GM19395 (cell line): ENCODE measurements around the gene SMAD1.
"Not testable (repeated sequence)": the region's sequence is repeated elsewhere in the genome, so short reads cannot be mapped to it uniquely, and the experiment has no call there.

ENCODE experiments used
- ATAC-seq: cut with Tn5 transposase; IDR thresholded peaks from one replicate; pipeline ENCODE4 v1.9.1; 2021; ENCODE audit warnings: mild to moderate bottlenecking, moderate library complexity; ENCODE audit not compliant: unreplicated experiment

Gene SMAD1

DNA sequence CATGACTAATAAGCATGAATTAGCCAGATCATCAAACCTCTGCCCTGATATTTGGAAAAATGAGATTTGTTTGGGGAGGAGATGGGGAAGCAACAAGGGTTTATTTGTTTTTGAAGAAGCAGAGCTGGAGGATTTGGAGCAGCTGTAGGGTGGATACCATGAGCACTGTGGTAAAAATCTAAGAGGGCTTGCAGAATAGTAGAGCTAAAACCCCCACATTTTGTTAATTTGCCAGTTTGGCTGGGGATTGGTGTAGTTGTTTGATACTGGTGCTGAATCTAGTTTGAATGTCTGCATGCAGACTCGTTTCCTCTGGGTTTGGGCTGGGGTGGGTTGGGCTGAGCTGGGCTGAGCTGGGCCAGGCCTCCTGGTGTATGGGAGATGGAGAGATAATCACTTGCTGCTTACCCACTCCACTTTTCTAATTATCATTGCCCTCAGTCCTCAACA, 43.7 kb downstream of the SMAD1 start:
- no peak for ATAC-seq

DNA sequence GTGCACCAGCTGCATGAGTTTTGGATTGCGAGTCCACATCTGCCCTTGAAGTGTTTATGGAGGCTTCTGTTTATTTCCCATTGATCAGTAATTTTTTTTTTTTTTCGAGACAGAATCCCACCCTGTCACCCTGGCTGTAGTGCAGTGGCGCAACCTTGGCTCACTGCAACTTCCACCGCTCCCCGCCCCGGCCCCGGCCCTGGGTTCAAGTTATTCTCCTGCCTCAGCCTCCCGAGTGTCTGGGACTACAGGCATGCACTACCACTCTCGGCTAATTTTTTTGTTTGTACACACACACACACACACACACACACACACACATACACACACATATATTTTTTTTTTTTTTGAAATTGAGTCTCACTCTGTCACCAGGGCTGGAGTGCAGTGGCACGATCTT, 46.1 kb downstream of the SMAD1 start:
- ATAC-seq = no peak

DNA sequence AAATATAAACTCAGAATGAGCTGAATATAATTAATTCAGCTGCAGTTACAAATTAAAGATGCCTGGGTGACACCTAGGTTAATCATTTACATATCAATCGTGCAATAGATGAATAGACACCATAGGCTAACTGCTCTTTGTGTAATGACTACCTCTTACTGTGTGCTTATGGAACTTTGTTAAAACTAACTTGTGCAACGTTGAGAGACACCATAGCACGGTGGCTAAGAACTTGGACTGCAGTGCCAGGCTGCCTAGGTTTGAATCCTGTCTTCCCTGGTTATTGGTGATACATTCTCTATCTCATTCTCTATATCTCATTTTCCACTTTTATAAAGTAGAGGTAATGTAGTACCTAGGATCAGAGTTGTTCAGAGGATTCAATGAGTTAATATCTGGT, 46.9 kb downstream of the SMAD1 start:
- ATAC-seq = no peak

GRCh38 chr4:145530189-145530588, 48.5 kb downstream of the SMAD1 start:
- peak; percentile 68 for ATAC-seq

DNA sequence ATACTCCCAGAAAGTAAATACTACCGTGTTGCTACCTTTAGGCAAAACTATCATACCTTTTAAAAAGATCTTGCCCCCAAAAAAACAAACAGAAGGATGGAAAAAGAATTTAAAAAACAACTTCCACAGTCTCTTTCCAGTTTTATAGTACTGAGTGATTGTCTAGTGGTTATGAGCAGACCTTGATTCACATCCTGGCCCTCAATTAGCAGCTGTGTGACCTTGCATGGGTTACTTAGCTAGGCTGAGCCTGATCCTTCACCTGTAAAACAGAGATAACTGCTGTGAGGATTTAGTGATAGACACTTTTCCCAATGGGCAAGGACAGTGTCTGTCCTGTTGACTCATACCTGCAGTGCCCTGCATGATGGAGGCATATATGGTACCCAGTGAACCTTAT, 49.0 kb downstream of the SMAD1 start:
- no peak for ATAC-seq

DNA sequence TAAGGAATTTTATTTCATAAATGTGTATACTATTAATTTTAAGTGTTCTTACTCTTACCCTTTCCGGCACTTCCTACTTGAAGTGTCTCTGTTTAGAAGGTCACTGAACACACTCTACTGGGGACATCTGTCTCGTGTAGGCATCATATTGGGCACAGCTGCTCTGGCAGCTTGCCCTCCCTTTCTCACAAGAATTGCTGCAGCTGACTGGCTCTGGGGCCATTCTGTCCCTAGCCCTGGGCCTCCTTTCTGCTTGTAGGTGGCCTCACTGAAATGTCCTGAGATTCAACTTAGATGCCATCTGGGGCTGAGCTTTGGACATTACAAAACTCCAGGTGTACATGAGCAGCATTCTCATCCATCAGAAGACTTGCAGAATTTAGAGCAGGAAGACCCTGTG, 49.6 kb downstream of the SMAD1 start:
- no peak for ATAC-seq

DNA sequence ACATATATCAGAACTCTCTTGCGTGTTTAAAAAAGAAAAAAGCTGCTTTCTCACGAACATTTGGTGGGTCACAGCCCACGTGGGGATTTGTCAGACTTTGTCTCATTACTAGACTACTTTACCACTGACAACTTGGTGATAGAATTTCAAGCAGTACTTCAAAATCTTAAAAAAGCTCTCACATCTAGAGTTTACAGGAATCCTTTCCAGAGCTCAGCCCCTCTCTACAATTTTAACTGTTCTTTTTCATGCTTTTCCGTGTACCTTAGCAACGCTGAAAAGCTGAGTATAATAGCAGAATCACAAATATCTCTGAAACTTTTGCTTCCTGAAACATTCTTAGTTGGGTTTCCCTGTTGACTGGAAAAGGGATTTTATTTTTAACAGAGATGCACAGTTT, 50.2 kb downstream of the SMAD1 start:
- ATAC-seq = no peak

- no peak for ATAC-seq
These were observed 51.3 kb downstream of the SMAD1 start for GRCh38 chr4:145533001-145533400.

- ATAC-seq = not testable (repeated sequence)
These were observed 51.8 kb downstream of the SMAD1 start for GRCh38 chr4:145533415-145533814.

- no peak for ATAC-seq
These were observed 52.3 kb downstream of the SMAD1 start for GRCh38 chr4:145533961-145534360.

- ATAC-seq = no peak
These were observed 53.5 kb downstream of the SMAD1 start for GRCh38 chr4:145535202-145535601.

GRCh38 chr4:145536044-145536443, 54.4 kb downstream of the SMAD1 start:
- no peak for ATAC-seq

DNA sequence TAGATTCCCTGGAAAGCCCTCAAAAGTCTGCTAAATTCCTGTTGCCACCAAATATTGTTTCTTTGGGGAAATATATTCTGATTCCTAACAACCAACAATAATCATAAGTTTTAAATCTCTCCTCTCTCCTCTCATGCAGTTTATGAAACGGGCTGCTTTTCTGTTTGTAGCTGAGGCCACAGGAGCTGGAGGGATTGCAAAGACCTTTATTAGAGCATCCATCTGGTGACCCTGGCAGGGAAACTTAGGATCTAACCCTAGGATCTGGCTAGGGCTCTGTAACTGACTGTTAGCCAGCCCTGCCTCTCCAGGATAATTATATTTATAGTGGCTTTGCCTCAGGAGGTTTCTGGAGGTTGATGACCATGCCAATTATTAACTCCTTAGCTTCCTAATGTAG, 56.9 kb downstream of the SMAD1 start:
- no peak for ATAC-seq

DNA sequence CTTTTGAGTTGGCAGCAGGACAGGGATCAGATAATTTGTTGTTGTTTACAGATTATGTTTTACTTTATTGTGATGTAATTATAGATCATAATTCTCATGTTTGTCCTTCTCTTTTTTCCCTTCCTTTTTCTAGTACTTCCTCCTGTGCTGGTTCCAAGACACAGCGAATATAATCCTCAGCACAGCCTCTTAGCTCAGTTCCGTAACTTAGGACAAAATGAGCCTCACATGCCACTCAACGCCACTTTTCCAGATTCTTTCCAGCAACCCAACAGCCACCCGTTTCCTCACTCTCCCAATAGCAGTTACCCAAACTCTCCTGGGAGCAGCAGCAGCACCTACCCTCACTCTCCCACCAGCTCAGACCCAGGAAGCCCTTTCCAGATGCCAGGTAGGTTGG, 58.0 kb downstream of the SMAD1 start:
- ATAC-seq = no peak

DNA sequence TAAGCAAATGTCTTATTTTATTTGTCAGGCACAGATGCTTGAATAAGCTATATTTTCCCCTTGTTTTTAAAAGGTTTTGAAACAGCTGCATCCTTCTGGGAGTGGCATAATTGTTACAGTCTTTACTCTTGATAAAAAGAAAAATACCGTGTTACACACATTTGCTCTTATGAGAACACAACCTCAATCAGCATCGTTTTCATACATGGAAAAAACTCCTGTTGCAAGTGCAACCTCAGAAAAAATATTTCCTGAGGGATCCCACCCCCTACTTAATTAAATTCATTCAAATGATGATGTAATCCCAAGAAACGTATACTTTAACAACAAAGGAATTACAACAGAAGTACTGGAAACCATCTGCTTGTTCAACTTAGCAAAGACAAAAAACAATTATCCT, 58.6 kb downstream of the SMAD1 start:
- ATAC-seq = no peak

- no peak for ATAC-seq
These were observed 59.7 kb downstream of the SMAD1 start for GRCh38 chr4:145541346-145541745.

GRCh38 chr4:145545031-145545430, 63.4 kb downstream of the SMAD1 start:
- ATAC-seq = no peak

DNA sequence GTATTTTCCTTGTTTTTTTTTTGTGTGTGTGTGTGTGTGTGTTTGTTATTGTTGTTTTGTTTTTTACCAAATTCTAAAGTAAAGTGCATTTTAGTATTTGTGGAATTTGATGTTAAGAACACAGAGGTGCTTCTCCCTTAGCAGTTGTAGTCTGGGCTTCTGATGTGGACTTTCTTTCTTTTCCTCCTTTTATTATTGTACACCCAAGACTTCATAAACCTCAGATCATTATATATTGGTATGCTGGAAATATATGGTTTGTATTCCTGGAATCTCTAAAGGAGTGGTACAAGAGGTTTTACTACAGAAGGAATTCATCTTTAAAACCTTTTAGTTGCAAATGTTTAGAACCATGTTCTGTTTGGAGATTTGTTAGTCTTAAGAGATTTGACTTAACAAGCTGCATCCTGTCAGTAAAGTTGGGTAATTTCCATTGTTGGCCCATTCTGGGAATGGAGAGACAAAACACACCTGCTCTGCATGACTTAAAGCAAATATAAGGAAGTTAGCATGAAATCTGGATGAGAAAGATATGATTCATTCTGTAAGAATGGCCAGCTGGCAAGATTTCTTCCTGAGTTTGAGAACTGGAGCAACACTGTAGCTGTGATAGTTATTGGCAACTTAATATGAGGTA, 64.0 kb downstream of the SMAD1 start:
- no peak for ATAC-seq

DNA sequence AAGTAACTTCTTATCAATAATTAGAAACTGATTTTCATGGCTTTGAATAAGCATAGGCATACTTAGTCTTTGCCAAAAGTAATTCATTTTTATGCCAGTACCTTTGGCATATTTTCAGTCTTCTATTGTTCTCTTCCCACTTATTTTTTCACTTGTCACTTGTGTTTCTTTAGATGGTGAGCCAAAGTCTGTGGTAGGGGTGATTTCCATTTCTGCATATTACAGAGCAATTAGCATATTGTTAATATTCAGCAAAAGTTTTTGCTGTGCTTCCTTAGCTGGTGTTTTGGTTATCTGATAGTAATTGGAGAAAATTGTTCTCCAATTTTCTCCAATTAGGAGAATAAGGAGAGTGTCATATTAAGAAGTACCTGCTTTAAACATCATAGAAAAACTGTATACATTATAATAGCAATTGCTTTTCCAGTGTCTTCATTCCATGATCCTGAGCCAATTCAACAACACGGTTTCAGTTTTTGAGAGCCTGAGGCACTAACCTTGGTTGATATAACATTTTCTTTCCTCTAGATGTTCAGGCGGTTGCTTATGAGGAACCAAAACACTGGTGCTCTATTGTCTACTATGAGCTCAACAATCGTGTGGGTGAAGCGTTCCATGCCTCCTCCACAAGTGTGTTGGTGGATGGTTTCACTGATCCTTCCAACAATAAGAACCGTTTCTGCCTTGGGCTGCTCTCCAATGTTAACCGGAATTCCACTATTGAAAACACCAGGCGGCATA, 64.7 kb downstream of the SMAD1 start:
- ATAC-seq = no peak

DNA sequence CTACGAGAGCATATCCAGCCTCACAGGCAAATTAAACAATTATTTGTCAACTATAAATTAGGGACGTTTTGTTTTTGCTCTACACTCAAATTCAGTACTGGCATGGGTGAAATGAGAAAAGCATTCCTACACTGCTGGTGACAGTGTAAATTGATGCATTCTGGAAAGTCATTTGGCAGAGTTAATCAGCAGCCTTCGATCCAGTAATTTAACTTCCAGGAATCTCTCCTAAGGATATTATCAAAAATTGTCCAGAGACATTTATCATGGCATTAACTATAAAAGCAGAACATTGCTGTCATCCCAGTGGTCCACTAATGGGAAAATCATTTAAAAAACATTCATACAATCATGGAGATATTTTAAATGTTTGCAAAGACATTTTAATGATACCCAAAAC, 70.0 kb downstream of the SMAD1 start:
- ATAC-seq = no peak

GRCh38 chr4:145552181-145552822, 70.6 kb downstream of the SMAD1 start:
- ATAC-seq = peak; percentile 89

DNA sequence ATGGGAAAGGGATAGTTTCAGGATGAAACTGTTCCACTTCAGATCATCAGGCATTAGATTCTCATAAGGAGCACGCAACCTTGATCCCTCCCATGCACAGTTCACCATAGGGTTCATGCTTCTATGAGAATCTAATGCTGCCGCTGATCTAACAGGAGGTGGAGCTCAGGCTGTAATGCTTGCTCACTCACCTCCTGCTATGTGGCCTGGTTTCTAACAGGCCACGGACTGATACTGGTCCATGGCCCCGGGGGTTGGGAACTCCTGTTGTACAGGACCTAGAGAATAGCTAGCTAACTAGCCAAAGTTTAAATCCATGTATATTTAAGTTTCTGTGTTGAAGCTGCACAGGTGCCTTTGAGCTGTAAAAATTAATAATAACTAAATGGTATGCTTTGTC, 71.7 kb downstream of the SMAD1 start:
- no peak for ATAC-seq
